Islet of Langerhans (tissue), 1 donor: ENCODE measurements around the gene ATP1B3.
"Not testable (repeated sequence)": the region's sequence is repeated elsewhere in the genome, so short reads cannot be mapped to it uniquely, and the experiment has no call there.

ENCODE experiments used
- FAIRE-seq: peaks from one replicate; lab custom pipeline; 2011; peaks lifted over from hg19 to GRCh38; lab: Jason Lieb, UNC

ATP1B3 gene

DNA sequence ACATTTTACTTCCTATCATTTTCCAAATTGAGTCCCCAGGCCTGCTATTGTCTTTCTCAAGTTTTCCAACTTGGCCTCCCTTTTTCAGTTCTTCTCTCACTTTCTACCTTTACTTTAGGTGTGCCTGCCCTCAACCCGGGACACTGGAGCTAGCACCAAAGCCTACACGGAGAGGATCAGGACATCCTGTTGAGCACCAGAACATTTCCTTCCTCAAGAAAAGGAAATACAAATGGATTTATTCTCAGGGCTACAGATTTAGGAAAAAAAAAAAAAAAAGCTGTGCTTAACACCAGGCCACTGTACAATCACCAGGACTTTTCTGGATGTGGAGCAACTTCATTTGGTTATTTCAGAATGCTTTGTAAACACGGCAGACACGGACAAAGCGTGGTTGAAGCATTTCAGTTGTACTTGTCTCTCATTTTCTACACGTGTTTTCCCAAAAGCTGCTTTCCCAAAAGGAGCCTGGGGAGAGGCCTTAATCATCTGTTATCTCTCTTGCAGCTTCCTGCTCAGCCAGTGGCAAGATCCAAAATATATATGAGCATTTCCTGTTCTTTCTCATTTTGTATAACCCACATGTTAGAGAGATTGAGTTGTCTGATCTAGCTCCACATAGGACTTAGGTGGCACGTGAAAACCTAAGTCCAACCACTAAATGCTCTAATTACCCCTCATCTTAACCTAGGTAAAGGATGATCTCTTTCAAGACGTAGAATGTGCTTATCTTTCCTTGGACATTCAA is 15.5 kb upstream of the ATP1B3 start:
- no peak for FAIRE-seq

DNA sequence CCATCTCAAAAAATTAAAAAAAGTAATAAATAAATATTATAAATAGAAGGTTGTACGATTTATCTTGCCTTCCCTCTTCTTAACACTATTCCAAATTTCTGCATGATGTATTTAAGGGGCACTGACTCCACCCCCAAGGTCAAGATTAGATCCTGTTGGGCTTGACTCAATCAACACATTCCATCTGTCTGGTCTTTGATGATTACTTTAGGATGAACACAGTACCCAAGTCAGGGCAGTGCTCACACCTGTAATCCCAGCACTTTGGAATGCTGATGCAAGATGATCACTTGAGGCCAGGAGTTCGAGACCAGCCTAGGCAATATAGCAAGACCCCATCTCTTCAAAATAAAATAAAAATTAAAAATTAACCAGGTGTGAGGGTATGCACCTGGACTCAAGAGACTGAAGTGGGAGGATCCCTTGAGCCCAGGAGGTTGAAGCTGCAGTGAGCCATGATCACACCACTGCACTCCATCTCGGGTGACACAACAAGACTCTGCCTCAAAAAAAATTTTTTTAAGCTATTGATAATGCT is 14.1 kb upstream of the ATP1B3 start:
- no peak for FAIRE-seq

DNA sequence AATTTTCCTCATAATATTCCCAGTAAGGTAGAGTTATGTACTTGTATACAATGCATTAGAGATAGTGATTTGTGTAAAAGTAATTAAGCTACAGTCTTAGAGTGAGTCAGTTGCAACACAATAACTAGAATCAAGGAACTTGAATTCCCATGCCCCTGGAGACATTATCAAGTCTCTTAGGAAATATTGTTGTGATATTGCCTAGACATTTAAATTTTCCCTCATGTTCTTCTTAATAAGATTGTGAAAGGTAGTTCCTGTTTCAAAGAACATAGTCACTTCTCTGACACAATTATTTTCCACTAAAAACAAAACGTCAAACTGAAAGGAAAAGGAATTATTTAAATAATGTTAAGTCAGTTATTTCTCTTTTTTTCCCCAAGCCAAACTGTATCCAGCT is 13.0 kb upstream of the ATP1B3 start:
- no peak for FAIRE-seq

DNA sequence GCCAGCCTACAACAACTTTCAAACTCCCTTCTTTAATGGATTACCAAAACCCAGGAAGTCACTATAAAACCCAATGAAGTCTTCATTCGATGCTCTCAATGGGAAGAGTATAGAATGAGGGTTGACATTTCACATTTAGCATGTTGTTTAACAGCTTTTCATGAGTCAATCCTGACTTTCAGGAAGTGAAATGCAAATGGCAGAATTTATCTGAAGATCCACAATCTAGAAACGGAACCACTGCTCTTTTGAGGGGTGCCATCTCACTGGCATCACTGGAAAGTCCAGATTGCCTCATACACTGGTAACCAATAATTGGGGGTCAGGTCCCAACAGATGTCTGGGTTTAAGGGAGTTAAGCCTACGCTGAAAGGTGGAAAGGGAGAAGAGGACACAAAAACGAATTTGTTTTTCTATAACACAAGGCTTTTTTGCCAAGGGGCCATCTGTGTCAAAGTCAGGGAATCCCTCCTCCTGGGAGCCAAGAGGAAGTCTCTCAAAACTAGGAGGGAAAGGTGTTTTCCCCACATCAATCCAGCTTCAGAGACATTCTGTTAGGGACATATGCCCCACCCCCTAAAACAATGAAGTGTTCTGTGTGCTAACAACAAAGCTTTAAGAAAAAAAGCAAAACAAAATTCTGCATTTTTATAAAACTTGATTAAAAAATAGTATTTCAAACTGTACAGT is 12.0 kb upstream of the ATP1B3 start:
- FAIRE-seq: no peak

DNA sequence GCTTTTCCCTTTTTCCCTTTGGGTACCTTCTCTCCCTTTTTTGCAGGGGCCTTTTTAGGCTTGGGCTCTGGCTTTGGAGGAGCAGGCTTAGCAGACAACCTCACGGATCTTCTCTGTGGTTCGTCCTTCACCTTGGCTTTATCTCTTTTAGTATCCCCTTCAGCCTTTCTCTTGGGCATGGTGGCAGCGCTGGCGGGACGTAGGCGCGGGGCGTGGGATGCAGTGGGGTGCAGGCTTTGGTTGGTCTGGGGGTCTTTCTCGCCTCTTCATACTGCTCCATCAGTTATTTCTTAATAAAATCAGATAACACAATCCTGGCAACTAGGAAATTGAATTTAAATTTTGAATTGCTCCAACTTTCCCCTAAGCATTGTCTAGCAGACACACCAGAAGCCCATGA is 11.3 kb upstream of the ATP1B3 start:
- FAIRE-seq: no peak

DNA sequence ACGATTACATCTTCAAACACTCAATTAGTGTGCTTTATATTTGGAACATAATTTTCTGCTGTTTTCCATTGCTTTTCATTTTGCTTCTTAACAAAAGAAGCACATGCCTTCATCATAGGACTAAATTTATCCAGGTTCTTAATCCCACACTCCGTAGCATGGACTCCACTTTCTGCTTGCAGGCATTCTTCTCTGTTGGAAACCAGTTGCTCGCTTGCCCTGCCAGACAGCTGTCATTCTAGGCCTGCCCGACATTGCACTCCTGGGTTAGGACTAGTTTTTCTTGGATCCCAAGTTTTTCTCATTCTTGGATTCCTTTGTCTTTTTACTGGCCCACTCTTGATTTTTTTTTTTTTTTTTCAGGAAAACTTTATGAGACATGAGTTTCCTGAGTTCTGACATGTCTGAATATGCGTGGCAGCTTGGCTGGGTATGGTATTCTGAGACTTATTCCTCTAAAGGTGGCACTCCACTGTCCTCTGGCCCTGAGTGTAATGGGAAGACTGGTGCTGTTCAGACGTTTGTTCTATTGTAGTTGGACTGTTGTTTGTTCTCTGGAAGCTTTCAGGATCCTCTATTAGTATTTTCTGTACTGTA is 6.3 kb upstream of the ATP1B3 start:
- no peak for FAIRE-seq

DNA sequence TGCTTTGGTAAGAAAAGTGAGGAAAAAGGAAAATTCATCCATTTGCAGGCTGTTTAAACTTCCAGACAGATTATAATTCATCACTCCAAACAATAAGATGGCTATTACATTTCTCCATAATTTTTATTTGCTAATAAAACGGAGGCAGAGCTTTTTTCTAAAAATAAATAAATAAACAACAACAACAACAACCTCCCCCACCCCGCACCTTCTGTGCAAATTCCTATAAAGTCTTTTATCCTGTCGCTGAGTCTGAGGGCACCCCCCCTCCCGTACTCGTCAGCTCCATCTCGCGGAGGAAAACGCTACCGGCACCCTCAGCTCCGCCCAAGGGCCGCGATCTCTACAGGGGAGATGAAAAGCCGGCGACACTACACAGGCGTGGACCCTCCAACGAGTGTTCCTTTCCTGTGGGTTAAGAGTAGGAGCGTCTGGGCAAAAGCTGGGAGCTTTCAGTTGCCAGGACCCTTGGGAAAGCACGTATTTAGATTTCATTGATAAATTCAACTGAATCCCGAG is 1.0 kb upstream of the ATP1B3 start:
- FAIRE-seq: no peak

DNA sequence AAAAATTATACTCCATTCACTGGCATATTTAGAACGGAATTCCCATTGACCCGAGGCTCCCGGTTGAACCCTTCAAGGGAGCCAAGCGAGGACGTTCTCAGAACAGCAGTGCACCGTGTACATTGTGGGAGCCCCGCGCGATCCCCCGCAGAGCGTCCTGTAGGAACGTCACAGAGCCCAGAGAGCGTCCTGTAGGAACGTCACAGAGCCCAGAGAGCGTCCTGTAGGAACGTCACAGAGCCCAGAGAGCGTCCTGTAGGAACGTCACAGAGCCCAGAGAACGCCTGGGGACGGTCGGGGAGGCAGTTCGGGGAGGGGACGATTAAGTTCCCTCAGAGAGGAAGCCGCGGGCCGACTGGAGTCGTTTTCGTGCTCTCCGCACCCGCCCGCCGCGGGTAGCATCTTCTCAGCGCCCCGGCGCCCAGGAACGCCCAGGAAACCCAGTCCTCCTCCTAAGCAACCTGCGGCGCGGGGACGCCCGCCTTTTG is 506 bp upstream of the ATP1B3 start:
- no peak for FAIRE-seq

DNA sequence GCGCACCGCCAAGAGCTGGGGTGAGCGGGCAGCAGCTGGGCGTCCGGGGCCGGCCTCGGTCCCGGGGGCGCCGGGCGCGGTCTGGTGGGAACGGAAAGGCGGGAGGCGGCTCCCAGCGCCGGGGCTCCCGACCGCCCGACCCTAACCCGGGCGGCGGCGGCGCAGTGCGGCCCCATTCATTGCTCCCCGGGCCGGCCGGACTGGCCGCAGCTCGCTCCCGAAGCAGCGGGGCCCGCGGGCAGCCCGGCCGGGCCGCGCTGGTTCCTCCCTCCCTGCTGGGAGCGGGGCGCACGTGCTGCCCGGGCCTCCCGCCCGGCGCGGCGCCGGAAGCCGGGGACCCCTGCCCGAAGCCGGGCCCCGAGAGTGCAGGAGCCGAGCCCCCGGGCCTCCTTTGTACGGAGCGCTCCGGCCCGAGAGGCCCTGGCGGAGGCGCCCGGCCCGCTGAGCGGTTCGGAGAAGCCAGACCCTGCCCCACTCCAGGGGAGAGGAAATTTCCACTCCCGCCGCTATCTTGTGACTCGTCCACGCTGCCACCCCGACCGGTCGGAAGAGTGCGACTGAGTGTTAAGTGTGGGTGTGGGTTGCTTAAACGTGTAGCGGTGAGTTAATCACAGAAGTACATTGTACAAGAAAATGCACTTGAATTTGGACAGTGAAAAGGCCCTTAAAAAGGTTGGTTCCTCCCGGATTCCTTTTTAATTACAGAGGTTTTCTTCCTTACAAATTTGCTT is 613 bp downstream of the ATP1B3 start:
- no peak for FAIRE-seq

DNA sequence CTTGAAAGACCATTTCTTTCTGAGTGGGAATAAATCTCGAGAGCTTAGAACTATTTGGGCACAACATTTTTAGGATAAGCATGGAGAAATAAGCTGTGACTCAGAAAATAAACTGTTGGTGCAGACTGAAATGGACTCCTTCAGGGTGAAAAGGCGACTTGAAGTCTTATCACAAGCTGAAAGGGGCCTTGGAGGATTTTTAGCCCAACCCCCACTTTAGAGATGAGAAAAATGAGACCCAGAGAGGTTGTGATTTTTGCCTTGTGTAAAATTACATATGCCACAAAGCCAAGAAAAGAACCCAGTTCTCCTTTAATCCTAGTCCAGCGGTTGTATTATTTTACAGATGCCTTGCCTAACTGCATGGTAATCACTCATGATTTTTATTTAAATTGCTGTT is 1.5 kb downstream of the ATP1B3 start:
- no peak for FAIRE-seq

DNA sequence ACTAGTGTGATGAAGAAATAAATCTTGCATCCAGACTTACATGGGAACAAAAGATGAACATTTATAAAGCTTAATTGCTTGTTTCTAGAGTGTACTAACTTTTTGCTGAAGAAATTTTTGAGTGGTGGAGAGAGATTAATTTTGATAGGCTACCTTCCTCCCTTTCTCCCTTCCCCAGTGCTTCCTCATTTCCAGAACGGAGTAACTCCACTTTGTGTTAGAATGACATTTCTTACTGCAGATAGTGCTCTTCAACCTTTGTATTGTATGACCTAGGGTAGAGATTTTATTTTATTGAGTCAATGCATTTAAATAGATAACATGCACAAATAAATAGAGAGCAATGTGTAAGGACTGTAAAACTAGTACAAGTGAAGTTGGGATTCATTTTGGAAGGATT is 1.9 kb downstream of the ATP1B3 start:
- no peak for FAIRE-seq

DNA sequence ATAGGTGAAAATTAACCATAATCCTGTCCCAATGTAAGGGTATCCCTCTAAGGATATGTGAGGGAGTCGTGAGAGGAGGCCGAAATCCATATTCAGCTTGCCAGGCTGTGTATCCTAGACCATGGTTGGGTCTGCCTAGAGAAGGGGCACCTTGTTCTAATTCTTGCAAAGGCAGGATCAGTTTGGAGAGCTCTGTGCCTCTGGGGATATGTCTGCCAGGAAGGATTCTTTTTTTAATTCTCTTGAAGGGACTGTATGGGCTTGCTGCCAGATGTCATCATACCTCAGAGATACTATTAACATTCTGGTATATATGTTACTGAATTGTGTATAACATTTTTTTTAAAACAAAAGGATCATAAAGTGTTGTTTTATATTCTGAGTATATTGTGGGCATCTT is 2.4 kb downstream of the ATP1B3 start:
- FAIRE-seq: no peak

DNA sequence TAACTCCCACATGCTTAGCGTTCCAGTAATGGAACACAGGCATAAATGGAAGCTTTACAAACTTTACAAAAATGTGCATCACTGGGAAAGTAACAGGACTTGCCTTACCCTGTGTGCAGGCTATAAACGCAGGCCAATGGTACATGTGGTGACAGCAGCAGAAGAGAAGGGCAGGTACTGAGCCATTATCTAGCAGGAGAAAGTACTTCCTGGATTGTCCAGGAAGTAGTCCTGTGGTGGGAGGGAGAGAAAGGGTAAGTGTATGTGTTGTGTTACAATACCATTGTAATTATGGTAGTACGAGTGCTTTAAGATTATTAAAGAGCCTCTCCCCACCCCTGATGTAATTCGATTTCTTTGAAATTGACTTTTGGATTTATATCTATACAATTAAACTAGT is 5.3 kb downstream of the ATP1B3 start:
- no peak for FAIRE-seq

DNA sequence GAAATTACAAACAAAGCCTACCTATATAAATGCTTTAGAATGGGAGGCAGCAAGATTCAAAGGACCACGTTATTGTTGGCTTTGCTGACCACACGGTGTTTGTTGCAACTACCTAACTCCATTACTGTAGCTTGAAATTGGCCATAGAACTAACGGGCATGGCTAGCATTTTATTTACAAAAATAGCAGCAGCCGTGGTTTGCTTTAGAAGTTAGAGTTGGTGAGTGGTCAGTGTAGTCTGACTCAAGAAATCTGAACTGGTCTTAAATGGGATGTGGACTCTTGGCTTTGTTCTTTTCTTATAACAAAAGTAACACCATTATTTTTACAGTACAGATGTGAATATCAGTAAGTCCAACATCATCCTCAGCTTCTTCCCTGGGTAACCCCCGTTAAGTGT is 10.6 kb downstream of the ATP1B3 start:
- FAIRE-seq: no peak

DNA sequence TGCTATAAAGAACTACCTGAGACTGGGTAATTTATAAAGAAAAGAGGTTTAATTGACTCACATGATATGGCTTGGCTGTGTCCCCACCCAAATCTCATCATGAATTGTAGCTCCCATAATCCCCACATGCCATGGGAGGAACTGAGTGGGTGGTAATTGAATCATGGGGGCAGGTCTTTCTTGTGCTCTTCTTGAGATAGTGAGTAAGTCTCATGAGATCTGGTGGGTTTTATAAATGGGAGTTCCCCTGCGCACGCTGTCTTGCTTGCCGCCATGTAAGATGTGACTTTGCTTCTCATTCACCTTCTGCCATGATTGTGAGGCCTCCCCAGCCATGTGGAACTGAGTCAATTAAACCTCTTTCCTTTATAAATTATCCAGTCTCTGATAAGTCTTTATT is 12.1 kb downstream of the ATP1B3 start:
- FAIRE-seq: not testable (repeated sequence)

DNA sequence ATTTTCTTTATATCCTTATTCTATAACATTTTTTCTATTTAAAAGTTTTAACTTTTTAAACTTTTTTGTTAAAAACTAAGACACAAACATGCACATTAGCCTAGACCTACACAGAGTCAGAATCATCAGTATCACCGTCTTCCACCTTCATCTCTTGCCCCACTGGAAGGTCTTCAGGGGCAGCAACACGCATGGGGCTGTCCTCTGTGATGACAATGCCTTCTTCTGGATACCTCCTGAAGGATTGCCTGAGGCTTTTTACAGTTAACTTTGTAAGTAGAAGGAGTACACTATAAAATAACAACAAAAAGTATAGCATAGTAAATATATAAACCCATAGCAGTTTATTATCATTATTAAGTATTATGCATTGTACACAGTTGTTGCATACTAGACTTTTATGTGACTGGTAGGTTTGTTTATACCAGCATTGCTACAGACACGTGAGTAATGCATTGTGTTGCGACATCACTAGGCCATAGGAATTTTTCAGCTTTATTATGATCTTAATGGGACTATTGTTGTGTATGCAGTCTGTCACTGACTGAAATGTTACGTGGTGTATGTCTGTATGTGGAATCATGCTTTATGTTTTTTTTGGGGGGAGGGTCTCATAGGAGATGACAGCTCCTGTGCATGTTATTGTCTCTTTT is 18.2 kb downstream of the ATP1B3 start:
- no peak for FAIRE-seq

DNA sequence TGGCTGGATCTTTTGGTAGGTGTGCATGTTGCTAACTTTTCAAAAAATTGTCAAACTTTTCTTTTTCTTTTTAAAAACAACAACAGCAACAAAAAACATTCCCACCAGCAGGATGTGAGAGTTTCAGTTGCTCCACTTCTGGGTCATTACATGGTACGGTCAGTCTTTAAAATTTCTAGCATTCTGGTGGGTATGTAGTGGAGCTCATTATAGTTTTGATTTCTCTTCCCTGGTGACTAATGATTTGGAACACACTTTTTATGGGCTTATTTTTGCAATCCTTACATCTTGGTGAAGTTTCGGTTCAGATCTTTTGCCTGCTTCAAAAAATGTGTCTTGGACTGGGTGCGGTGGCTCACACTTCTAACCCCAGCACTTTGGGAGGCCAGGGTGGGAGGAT is 19.3 kb downstream of the ATP1B3 start:
- FAIRE-seq: no peak

DNA sequence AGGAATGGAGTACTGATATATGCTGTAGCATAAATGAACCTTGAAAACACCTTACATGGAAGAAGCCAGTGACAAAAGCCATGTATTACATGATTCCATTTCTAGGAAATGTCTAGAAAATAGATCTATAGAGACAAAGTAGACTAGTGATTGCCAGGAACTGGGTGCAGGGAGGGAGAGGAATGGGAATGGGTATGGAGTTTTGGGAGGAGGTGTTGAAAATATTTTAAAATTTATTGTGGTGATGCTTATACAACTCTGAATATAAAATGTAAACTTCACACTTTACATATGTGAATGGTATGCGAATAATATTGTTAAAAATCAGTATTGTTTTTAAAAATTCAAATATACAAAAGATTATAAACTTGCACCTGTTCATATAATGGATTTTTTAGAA is 22.5 kb downstream of the ATP1B3 start:
- no peak for FAIRE-seq

DNA sequence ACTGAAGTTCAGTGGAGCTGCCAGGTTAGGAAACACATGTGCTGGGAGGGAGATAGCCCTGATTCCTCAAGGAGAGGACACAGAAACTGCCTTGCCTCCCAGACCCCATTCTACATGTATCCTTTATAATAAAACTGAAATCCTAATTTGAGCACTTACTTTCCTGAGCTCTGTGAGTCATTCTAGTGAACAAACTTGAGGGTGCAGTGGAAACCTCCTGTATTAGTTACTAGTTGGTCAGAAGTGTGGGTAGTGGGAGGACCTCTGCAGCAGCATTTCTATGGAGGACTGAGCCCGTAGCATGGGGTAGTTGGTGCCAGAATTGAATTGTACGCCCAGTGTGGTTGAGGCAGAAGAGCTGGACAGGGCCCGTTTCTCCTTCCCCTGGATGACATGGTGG is 23.9 kb downstream of the ATP1B3 start:
- FAIRE-seq: no peak

DNA sequence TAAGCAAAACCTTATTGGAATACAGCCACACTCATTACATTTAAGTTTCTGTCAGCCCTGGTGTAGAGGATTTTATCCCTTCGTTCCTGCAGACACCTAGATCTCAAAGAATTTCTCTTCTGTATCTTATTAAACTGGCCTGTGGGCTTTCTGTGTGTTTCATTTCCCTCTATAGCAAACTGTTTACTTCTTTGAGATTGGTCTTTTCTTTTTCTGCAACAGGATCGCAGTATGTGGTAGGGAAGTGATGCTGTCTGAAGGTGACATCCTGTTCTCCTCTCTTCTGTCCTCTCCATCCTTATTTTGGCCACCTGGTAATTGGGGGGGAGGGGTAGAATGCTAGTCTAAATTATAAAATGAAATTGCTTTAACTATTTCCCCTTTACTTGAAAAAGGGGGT is 25.5 kb downstream of the ATP1B3 start:
- no peak for FAIRE-seq

DNA sequence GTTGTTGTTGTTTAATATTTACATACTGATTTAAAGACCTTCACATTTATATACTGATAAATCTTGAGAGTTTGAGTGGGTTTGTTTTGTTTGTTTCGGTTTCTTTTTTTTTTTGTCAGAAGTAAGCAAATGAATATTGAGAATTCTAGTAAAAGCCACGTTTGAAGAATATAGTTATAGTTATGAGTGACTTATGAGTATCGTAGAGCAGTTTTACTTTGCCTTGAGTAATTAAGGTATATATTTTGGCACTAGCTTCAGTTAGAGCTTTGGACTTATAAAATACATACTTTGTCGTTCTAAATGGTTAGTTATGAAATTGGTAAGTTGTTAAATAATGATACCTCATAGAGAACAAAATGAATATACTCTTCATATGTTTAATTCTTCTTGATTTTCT is 27.8 kb downstream of the ATP1B3 start:
- FAIRE-seq: no peak

DNA sequence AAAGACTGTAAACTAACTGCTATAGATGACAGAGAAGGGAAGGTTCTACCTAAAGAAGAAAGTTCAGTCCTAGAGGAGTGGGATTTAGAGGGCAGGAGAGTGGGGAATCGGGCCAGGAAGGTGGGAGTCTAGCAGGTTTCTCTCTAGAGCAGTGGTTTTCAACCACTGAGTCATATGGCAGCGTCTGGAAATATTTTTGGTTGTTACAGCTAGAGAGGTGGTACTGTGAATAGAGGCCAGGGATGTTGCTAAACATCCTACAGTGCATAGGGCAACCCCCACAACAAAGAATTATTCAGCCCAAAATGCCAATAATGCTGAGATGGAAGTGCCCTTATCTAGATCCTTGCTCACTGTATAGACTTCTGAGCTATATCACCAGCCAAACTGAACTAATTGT is 28.7 kb downstream of the ATP1B3 start:
- no peak for FAIRE-seq
